Measurements from ENCODE around the gene ZNF627.

ZNF627 gene

GRCh38 chr19:11652056-11652455 lies 54.8 kb downstream of the ZNF627 start:
- H3K4me3 ChIP-seq (ENCODE audit: low read depth, low read length), result no peak overlapping the region
- CTCF ChIA-PET, result no interaction called here
- DNase-seq (ENCODE audit: low read depth, low spot score), result no peak
- TF ChIP-seq CTCF (IDR thresholded peaks at IDR 0.05; ENCODE audit: insufficient read depth, low read length, missing control alignments), result no peak
- POLR2A ChIA-PET, result no interaction called here

- no peak for TF ChIP-seq CTCF (IDR thresholded peaks at IDR 0.05; ENCODE audit: insufficient read depth, low read length, missing control alignments)
- no peak for DNase-seq (ENCODE audit: low read depth, low spot score)
- POLR2A ChIA-PET, result no interaction called here
- CTCF ChIA-PET, result no interaction called here
- no peak overlapping the region for H3K4me3 ChIP-seq (ENCODE audit: low read depth, low read length)
These were observed 55.2 kb downstream of the ZNF627 start for GRCh38 chr19:11652492-11652891.

GRCh38 chr19:11656535-11656934 lies 59.3 kb downstream of the ZNF627 start:
- no peak for DNase-seq (ENCODE audit: low read depth, low spot score)
- H3K4me3 ChIP-seq (ENCODE audit: low read depth, low read length), result no peak overlapping the region
- POLR2A ChIA-PET, result no interaction called here
- TF ChIP-seq CTCF (IDR thresholded peaks at IDR 0.05; ENCODE audit: insufficient read depth, low read length, missing control alignments), result no peak
- CTCF ChIA-PET, result interaction anchor here (1.1 to 1.6 kb wide), 2 partner anchors 9 to 43 kb away, joined by 3 to 4 read pairs; no protein-coding TSS in a partner anchor

- ChIA-PET POLR2A (no interaction called here), CTCF (interaction anchor here (1.1 to 1.6 kb wide), 4 partner anchors 10 to 1016 kb away, joined by 3 to 5 read pairs (median 4); no protein-coding TSS in a partner anchor)
- DNase-seq (ENCODE audit: low read depth, low spot score), result no peak
- no peak for TF ChIP-seq CTCF (IDR thresholded peaks at IDR 0.05; ENCODE audit: insufficient read depth, low read length, missing control alignments)
- H3K4me3 ChIP-seq (ENCODE audit: low read depth, low read length), result no peak overlapping the region
These were observed 60.0 kb downstream of the ZNF627 start for GRCh38 chr19:11657307-11657706.

- no peak for TF ChIP-seq CTCF (IDR thresholded peaks at IDR 0.05; ENCODE audit: insufficient read depth, low read length, missing control alignments)
- ChIA-PET POLR2A (no interaction called here), CTCF (interaction anchor here (0.7 to 1.5 kb wide), 4 partner anchors 20 to 1014 kb away, joined by 3 to 4 read pairs (median 3); no protein-coding TSS in a partner anchor)
- H3K4me3 ChIP-seq (ENCODE audit: low read depth, low read length), result no peak overlapping the region
- no peak for DNase-seq (ENCODE audit: low read depth, low spot score)
These were observed 61.7 kb downstream of the ZNF627 start for GRCh38 chr19:11658970-11659369.

- no peak overlapping the region for H3K4me3 ChIP-seq (ENCODE audit: low read depth, low read length)
- ChIA-PET POLR2A (no interaction called here), CTCF (interaction anchor here (0.9 to 1.5 kb wide), 5 partner anchors 38 to 330 kb away, joined by 3 to 7 read pairs (median 4); partner anchors contain the start of gene ZNF491)
- peak; percentile 3 for TF ChIP-seq CTCF (IDR thresholded peaks at IDR 0.05; ENCODE audit: insufficient read depth, low read length, missing control alignments)
- no peak for DNase-seq (ENCODE audit: low read depth, low spot score)
These were observed 62.3 kb downstream of the ZNF627 start for GRCh38 chr19:11659612-11660011.

Measured in AG04449 (cell line).